ENCODE data around the gene CAVIN1. TPM values are rescaled to one million over a fixed set of nuclear protein-coding genes. Genes with fewer than 3 reads are reported as not detected.
"Not testable (repeated sequence)": the region's sequence is repeated elsewhere in the genome, so short reads cannot be mapped to it uniquely, and the experiment has no call there.

The CAVIN1 gene
- total RNA-seq: 1 to 10 TPM; 5.1 to 5.3 TPM

GRCh38 chr17:42422958-42423712, at the start of gene CAVIN1:
TSS of gene CAVIN1 (minus strand) at chr17:42423256. CDS start at chr17:42423097, 159 bp downstream.
- Mint-ChIP-seq H3K9me3 (no peaks in the 10 kb centered on the region), H3K27ac (peak within 1 kb of the TSS; percentile 49), H3K4me3 (peak within 1 kb of the TSS; percentile 88), H3K27me3 (peaks cover 62% of the 10 kb centered on the region), H3K36me3 (no peaks in the 10 kb centered on the region), H3K4me1 (peaks cover 11% of the 10 kb centered on the region)
- ATAC-seq (ENCODE audit: low read depth) (peak; percentile 24), DNase-seq (peak; percentile 58)
- POLR2A ChIA-PET: interaction anchor here (1.4 kb wide), 1 partner anchor 144 kb away, joined by 4 read pairs; the partner anchor contains the start of gene MLX

GRCh38 chr17:42467889-42468288, 44.8 kb upstream of the CAVIN1 start:
- Mint-ChIP-seq H3K27ac (no peak overlapping the region), H3K36me3 (no peaks in the 10 kb centered on the region), H3K9me3 (no peaks in the 10 kb centered on the region), H3K4me3 (no peak overlapping the region), H3K4me1 (peaks cover 3% of the 10 kb centered on the region), H3K27me3 (no peaks in the 10 kb centered on the region)
- DNase-seq (no peak), ATAC-seq (ENCODE audit: low read depth) (no peak)
- POLR2A ChIA-PET: no interaction called here

- Mint-ChIP-seq H3K27me3 (no peaks in the 10 kb centered on the region), H3K27ac (no peak overlapping the region), H3K4me1 (peaks cover 15% of the 10 kb centered on the region), H3K36me3 (no peaks in the 10 kb centered on the region), H3K9me3 (no peaks in the 10 kb centered on the region), H3K4me3 (no peak overlapping the region)
- no peak for ATAC-seq (ENCODE audit: low read depth)
- DNase-seq: no peak
- POLR2A ChIA-PET: no interaction called here
Measured at GRCh38 chr17:42463976-42464400, 40.9 kb upstream of the CAVIN1 start.

GRCh38 chr17:42460371-42460770, 37.3 kb upstream of the CAVIN1 start:
- Mint-ChIP-seq H3K4me1 (peaks cover 34% of the 10 kb centered on the region), H3K9me3 (no peaks in the 10 kb centered on the region), H3K4me3 (peak overlapping the region; percentile 85), H3K36me3 (no peaks in the 10 kb centered on the region), H3K27me3 (peaks cover 3% of the 10 kb centered on the region), H3K27ac (no peak overlapping the region)
- POLR2A ChIA-PET: no interaction called here
- no peak for DNase-seq
- no peak for ATAC-seq (ENCODE audit: low read depth)

GRCh38 chr17:42459801-42460281, 36.8 kb upstream of the CAVIN1 start:
- Mint-ChIP-seq H3K4me3 (peak overlapping the region; percentile 85), H3K27ac (no peak overlapping the region), H3K9me3 (no peaks in the 10 kb centered on the region), H3K27me3 (peaks cover 4% of the 10 kb centered on the region), H3K36me3 (no peaks in the 10 kb centered on the region), H3K4me1 (peaks cover 34% of the 10 kb centered on the region)
- ATAC-seq (ENCODE audit: low read depth): peak; percentile 31
- POLR2A ChIA-PET: interaction anchor here (0.6 kb wide), 1 partner anchor 20 kb away, joined by 3 read pairs; no protein-coding TSS in a partner anchor
- no peak for DNase-seq

- Mint-ChIP-seq H3K4me1 (peaks cover 34% of the 10 kb centered on the region), H3K4me3 (peak overlapping the region; percentile 85), H3K27ac (peak overlapping the region; percentile 76), H3K36me3 (no peaks in the 10 kb centered on the region), H3K27me3 (peaks cover 6% of the 10 kb centered on the region), H3K9me3 (no peaks in the 10 kb centered on the region)
- DNase-seq (no peak), ATAC-seq (ENCODE audit: low read depth) (no peak)
- POLR2A ChIA-PET: interaction anchor here (0.6 kb wide), 1 partner anchor 20 kb away, joined by 3 read pairs; no protein-coding TSS in a partner anchor
Measured at GRCh38 chr17:42459256-42459800, 36.3 kb upstream of the CAVIN1 start.

- POLR2A ChIA-PET: interaction anchor here (0.7 kb wide), 1 partner anchor 1727 kb away, joined by 3 read pairs; no protein-coding TSS in a partner anchor
- Mint-ChIP-seq H3K27ac (peak within 1 kb of the TSS; percentile 76), H3K4me1 (peaks cover 34% of the 10 kb centered on the region), H3K9me3 (no peaks in the 10 kb centered on the region), H3K4me3 (peak within 1 kb of the TSS; percentile 85), H3K36me3 (no peaks in the 10 kb centered on the region), H3K27me3 (peaks cover 10% of the 10 kb centered on the region)
- ATAC-seq (ENCODE audit: low read depth) (peak; percentile 92), DNase-seq (peak; percentile 92)
Measured at GRCh38 chr17:42458497-42459255, 35.6 kb upstream of the CAVIN1 start, which contains the start of gene ATP6V0A1. TSS of gene ATP6V0A1 (plus strand) at chr17:42458878. CDS start at chr17:42460895, 2,017 bp downstream.

- Mint-ChIP-seq H3K9me3 (no peaks in the 10 kb centered on the region), H3K4me1 (peaks cover 34% of the 10 kb centered on the region)
Measured at GRCh38 chr17:42457107-42457792, 34.2 kb upstream of the CAVIN1 start.

GRCh38 chr17:42456223-42457106, 33.4 kb upstream of the CAVIN1 start:
- Mint-ChIP-seq H3K27ac (peak overlapping the region; percentile 14), H3K9me3 (no peaks in the 10 kb centered on the region), H3K36me3 (no peaks in the 10 kb centered on the region), H3K4me3 (peak overlapping the region; percentile 58), H3K4me1 (peaks cover 34% of the 10 kb centered on the region), H3K27me3 (peaks cover 22% of the 10 kb centered on the region)
- ATAC-seq (ENCODE audit: low read depth): peak; percentile 13
- no peak for DNase-seq
- POLR2A ChIA-PET: interaction anchor here (0.6 to 1.5 kb wide), 3 partner anchors 14 to 80 kb away, joined by 3 to 6 read pairs (median 3); partner anchors contain the start of gene NAGLU

More at GRCh38 chr17:42457107-42457792, 34.2 kb upstream of the CAVIN1 start:
- ATAC-seq (ENCODE audit: low read depth) (no peak), DNase-seq (no peak)
- POLR2A ChIA-PET: interaction anchor here (0.7 to 1.5 kb wide), 4 partner anchors 26 to 659 kb away, joined by 3 to 6 read pairs (median 4); partner anchors contain the start of gene NAGLU
- H3K27ac Mint-ChIP-seq: peak overlapping the region; percentile 26
- no peaks in the 10 kb centered on the region for H3K36me3 Mint-ChIP-seq
- peaks cover 22% of the 10 kb centered on the region for H3K27me3 Mint-ChIP-seq
- H3K4me3 Mint-ChIP-seq: peak overlapping the region; percentile 58

- H3K36me3 Mint-ChIP-seq; POLR2A ChIA-PET; ATAC-seq (ENCODE audit: low read depth); DNase-seq; H3K27ac Mint-ChIP-seq; H3K9me3 Mint-ChIP-seq; H3K4me3 Mint-ChIP-seq: not testable (repeated sequence)
- peaks cover 22% of the 10 kb centered on the region for H3K27me3 Mint-ChIP-seq
- peaks cover 28% of the 10 kb centered on the region for H3K4me1 Mint-ChIP-seq
Measured at GRCh38 chr17:42454987-42455386, 31.9 kb upstream of the CAVIN1 start.

- POLR2A ChIA-PET: no interaction called here
- H3K9me3 Mint-ChIP-seq: no peaks in the 10 kb centered on the region
- ATAC-seq (ENCODE audit: low read depth) (no peak), DNase-seq (no peak)
- peaks cover 25% of the 10 kb centered on the region for H3K27me3 Mint-ChIP-seq
- H3K4me1 Mint-ChIP-seq: peaks cover 16% of the 10 kb centered on the region
- H3K4me3 Mint-ChIP-seq: no peak overlapping the region
- H3K27ac Mint-ChIP-seq: no peak overlapping the region
- H3K36me3 Mint-ChIP-seq: no peaks in the 10 kb centered on the region
Measured at GRCh38 chr17:42453439-42453838, 30.4 kb upstream of the CAVIN1 start.

GRCh38 chr17:42451270-42451669, 28.2 kb upstream of the CAVIN1 start:
- DNase-seq; H3K4me3 Mint-ChIP-seq; POLR2A ChIA-PET; H3K4me1 Mint-ChIP-seq; ATAC-seq (ENCODE audit: low read depth); H3K27ac Mint-ChIP-seq; H3K36me3 Mint-ChIP-seq; H3K9me3 Mint-ChIP-seq: not testable (repeated sequence)
- H3K27me3 Mint-ChIP-seq: peaks cover 28% of the 10 kb centered on the region

Measured in activated naive CD8-positive, alpha-beta T cell treated with anti-CD3 and anti-CD28 coated beads, Interleukin-2, amount 10 ng/mL, durations not matched to agents 7 days and 5 days (primary cell).